Measurements from ENCODE around the gene PVR.

- TF ChIP-seq YY1 (IDR thresholded peaks at IDR 0.05; ENCODE audit: insufficient read depth, insufficient read length) (no peak), ZNF274 (IDR thresholded peaks at IDR 0.05; ENCODE audit: low read depth, low read length) (no peak), SUZ12 (IDR thresholded peaks at IDR 0.05; ENCODE audit: extremely low read depth, insufficient read depth, insufficient read length) (no peak)
These were observed 21.3 kb downstream of the PVR start for GRCh38 chr19:44664976-44665375.

Measured in NT2/D1 (cell line).